Measurements from ENCODE around the gene IL17RC.

IL17RC gene

GRCh38 chr3:9881441-9881840 lies 35.5 kb upstream of the IL17RC start:
- Histone ChIP-seq H3K9ac (ENCODE audit: low read length) (no peak overlapping the region), H3K27me3 (replicated peaks; ENCODE audit: insufficient read depth, low read length) (no peaks in the 10 kb centered on the region), H3K4me1 (ENCODE audit: low read length) (no peaks in the 10 kb centered on the region), H4K20me1 (ENCODE audit: insufficient read depth, low read length) (no peaks in the 10 kb centered on the region), H3K27ac (ENCODE audit: low read length) (no peak overlapping the region), H3F3A (ENCODE audit: insufficient read depth, low read length) (no peaks in the 10 kb centered on the region), H3K79me2 (ENCODE audit: low read length) (no peaks in the 10 kb centered on the region), H3K9me2 (replicated peaks; ENCODE audit: insufficient read depth, low read length) (no peaks in the 10 kb centered on the region), H2AFZ (ENCODE audit: low read length) (no peak overlapping the region), H3K4me3 (ENCODE audit: low read length) (no peak overlapping the region), H3K9me3 (replicated peaks; ENCODE audit: insufficient read depth, low read length) (no peaks in the 10 kb centered on the region), H3K4me2 (ENCODE audit: low read depth, low read length) (no peak overlapping the region), H3K36me3 (replicated peaks; ENCODE audit: insufficient read depth, low read length) (no peaks in the 10 kb centered on the region)
- no peak for DNase-seq
- TF ChIP-seq CTCF (IDR thresholded peaks at IDR 0.05; ENCODE audit: low read length) (no peak), EZH2phosphoT487 (IDR thresholded peaks at IDR 0.05; ENCODE audit: low read length) (no peak), EZH2 (optimal IDR thresholded peaks at IDR 0.05; ENCODE audit: low read depth, low read length) (no peak)

- no peak for DNase-seq
- Histone ChIP-seq H3K9me2 (replicated peaks; ENCODE audit: insufficient read depth, low read length) (no peaks in the 10 kb centered on the region), H3K9ac (ENCODE audit: low read length) (no peak overlapping the region), H4K20me1 (ENCODE audit: insufficient read depth, low read length) (no peaks in the 10 kb centered on the region), H3K9me3 (replicated peaks; ENCODE audit: insufficient read depth, low read length) (no peaks in the 10 kb centered on the region), H3K4me1 (ENCODE audit: low read length) (no peaks in the 10 kb centered on the region), H3K4me2 (ENCODE audit: low read depth, low read length) (no peak overlapping the region), H3K79me2 (ENCODE audit: low read length) (no peaks in the 10 kb centered on the region), H3K36me3 (replicated peaks; ENCODE audit: insufficient read depth, low read length) (no peaks in the 10 kb centered on the region), H3K27me3 (replicated peaks; ENCODE audit: insufficient read depth, low read length) (no peaks in the 10 kb centered on the region; the same call in 1 of the 2 replicates), H3K4me3 (ENCODE audit: low read length) (no peak overlapping the region), H3F3A (ENCODE audit: insufficient read depth, low read length) (no peaks in the 10 kb centered on the region), H3K27ac (ENCODE audit: low read length) (no peak overlapping the region), H2AFZ (ENCODE audit: low read length) (no peak overlapping the region)
- TF ChIP-seq CTCF (IDR thresholded peaks at IDR 0.05; ENCODE audit: low read length) = no peak
- no peak for TF ChIP-seq EZH2phosphoT487 (IDR thresholded peaks at IDR 0.05; ENCODE audit: low read length)
- TF ChIP-seq EZH2 (optimal IDR thresholded peaks at IDR 0.05; ENCODE audit: low read depth, low read length) = no peak
Observed at GRCh38 chr3:9883706-9884554, 33.0 kb upstream of the IL17RC start.

DNA sequence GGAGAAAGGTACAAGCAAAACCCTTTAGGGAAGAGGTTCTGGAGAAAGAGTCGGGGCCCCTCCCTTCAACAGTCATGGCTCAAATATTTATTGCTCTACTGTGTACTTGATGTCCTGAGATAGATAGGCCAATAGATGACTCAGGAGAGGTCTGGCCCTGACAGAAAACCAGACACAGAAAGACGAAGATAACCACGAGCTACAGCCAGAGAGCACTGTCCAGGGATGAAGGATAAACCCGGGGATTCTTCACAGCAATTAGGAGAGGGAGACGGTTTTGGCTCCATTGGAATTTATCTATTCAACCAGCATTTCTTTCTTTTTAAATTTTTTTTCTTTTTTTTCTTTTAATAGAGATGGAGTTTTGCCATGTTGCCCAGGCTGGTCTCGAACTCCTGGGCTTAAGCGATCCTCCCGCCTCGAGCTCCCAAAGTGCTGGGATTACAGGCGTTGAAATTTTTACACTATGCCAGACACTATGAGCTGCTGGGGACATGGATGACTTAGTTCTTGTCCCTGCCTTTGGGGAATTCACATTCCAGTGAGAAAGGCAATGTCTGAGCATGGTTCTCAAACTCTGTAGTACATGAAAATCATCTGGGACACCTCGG lies 32.2 kb upstream of the IL17RC start:
- no peaks in the 10 kb centered on the region for H3K4me1 ChIP-seq (ENCODE audit: low read length)
- H3K9me2 ChIP-seq (replicated peaks; ENCODE audit: insufficient read depth, low read length) = no peaks in the 10 kb centered on the region
- DNase-seq = no peak
- no peaks in the 10 kb centered on the region for H3K79me2 ChIP-seq (ENCODE audit: low read length)
- no peaks in the 10 kb centered on the region for H3K36me3 ChIP-seq (replicated peaks; ENCODE audit: insufficient read depth, low read length)
- H3K4me3 ChIP-seq (ENCODE audit: low read length) = no peak overlapping the region
- no peaks in the 10 kb centered on the region for H3K9me3 ChIP-seq (replicated peaks; ENCODE audit: insufficient read depth, low read length)
- H2AFZ ChIP-seq (ENCODE audit: low read length) = no peak overlapping the region
- no peak overlapping the region for H3K9ac ChIP-seq (ENCODE audit: low read length)
- no peaks in the 10 kb centered on the region for H3F3A ChIP-seq (ENCODE audit: insufficient read depth, low read length)
- TF ChIP-seq EZH2phosphoT487 (IDR thresholded peaks at IDR 0.05; ENCODE audit: low read length) (no peak), CTCF (IDR thresholded peaks at IDR 0.05; ENCODE audit: low read length) (no peak), EZH2 (optimal IDR thresholded peaks at IDR 0.05; ENCODE audit: low read depth, low read length) (no peak)
- H3K27ac ChIP-seq (ENCODE audit: low read length) = no peak overlapping the region
- no peak overlapping the region for H3K4me2 ChIP-seq (ENCODE audit: low read depth, low read length)
- H3K27me3 ChIP-seq (replicated peaks; ENCODE audit: insufficient read depth, low read length) = no peaks in the 10 kb centered on the region; the same call in 1 of the 2 replicates
- no peaks in the 10 kb centered on the region for H4K20me1 ChIP-seq (ENCODE audit: insufficient read depth, low read length)
